MCF 10A (cell line): ENCODE data around the gene TULP3. TPM values are rescaled to one million over a fixed set of nuclear protein-coding genes. Genes with fewer than 3 reads are reported as not detected.
A peak's percentile ranks its signal among the peaks of the same experiment; 100 is the strongest.

Experiments
- BruUV-seq: library from RNA; stranded (reverse); fragments of 400-500 nt; replicated peaks from 2 replicates; lab custom pipeline; 2021; lab: Mats Ljungman, UMichigan
- CTCF ChIA-PET: fragments of 300-600 bp; sonication (Branson Sonifier 250); formaldehyde crosslinking; extraction: SDS; loops from one replicate; lab custom pipeline; 2021; ENCODE audit warnings: antibody characterized with exemption, inconsistent platforms; lab: Yijun Ruan, JAX
- POLR2A ChIA-PET: fragments of 300-600, 350-650 bp; sonication (Branson Sonifier 250); formaldehyde crosslinking; extraction: SDS; loops from one replicate; lab custom pipeline; 2020; ENCODE audit warnings: antibody characterized with exemption, inconsistent platforms; lab: Yijun Ruan, JAX
- DNase-seq: peaks from one replicate; pipeline ENCODE4 v3.0.0-alpha.2; 2018; ENCODE audit not compliant: unreplicated experiment
- H3K27ac Mint-ChIP-seq: one replicate; pipeline ENCODE4 v1.8.0; 2022; ENCODE audit warnings: mild to moderate bottlenecking, low read depth, mixed read lengths; ENCODE audit not compliant: unreplicated experiment
- H3K27me3 Mint-ChIP-seq: one replicate; pipeline ENCODE4 v1.8.0; 2022; ENCODE audit warnings: mixed read lengths; ENCODE audit not compliant: insufficient read depth, unreplicated experiment
- H3K36me3 Mint-ChIP-seq: one replicate; pipeline ENCODE4 v1.8.0; 2022; ENCODE audit warnings: mild to moderate bottlenecking, moderate library complexity, mixed read lengths; ENCODE audit not compliant: insufficient read depth, unreplicated experiment
- H3K4me1 Mint-ChIP-seq: one replicate; pipeline ENCODE4 v1.8.0; 2022; ENCODE audit warnings: mixed read lengths; ENCODE audit not compliant: insufficient read depth, unreplicated experiment
- H3K4me3 Mint-ChIP-seq: one replicate; pipeline ENCODE4 v1.8.0; 2022; ENCODE audit warnings: mild to moderate bottlenecking, moderate library complexity, mixed read lengths; ENCODE audit not compliant: unreplicated experiment
- H3K9me3 Mint-ChIP-seq: one replicate; pipeline ENCODE4 v1.8.0; 2022; ENCODE audit warnings: mixed read lengths; ENCODE audit not compliant: unreplicated experiment
- intact Hi-C: fragments of 100-400 bp; cut with micrococcal nuclease; formaldehyde crosslinking; loops from 2 replicates; pipeline ENCODE4 v1.14.1; 2022
- total RNA-seq: library from RNA; stranded (reverse); gene quantifications from 2 replicates; pipeline ENCODE4 v1.2.3, GENCODE V29; 2022
- TF ChIP-seq, protein P1 (sequence below): fragments of 200-600 bp; IDR thresholded peaks from one replicate; pipeline ENCODE4 v1.8.0; 2022; ENCODE audit warnings: antibody characterized with exemption, mild to moderate bottlenecking; ENCODE audit not compliant: unreplicated experiment

The TULP3 gene
- total RNA-seq, 1 experiment from 2014 or later: 36.2 TPM

DNA sequence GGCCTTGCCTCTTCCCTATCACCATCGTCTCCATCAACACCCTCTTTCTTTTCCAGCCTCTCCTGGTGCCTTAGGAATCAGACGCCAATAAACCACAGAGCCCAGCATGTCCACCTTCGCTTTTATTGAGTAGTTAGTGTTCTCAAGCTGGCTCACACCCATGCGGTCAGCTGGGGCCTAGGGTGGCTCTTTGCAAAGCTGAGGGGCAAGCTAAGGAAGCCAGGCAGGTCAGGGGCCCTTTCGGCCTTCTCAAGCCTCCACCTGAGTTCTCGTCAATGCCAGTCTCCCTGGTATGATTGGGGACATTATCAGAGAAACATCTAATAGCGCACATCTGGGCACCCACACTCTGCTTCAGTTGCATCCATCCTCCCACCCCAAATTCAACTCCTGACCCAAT lies 33.1 kb upstream of the TULP3 start:
- Mint-ChIP-seq H3K27ac (no peak overlapping the region), H3K4me3 (no peak overlapping the region), H3K9me3 (no peaks in the 10 kb centered on the region), H3K27me3 (no peaks in the 10 kb centered on the region), H3K36me3 (peaks cover 21% of the 10 kb centered on the region), H3K4me1 (no peaks in the 10 kb centered on the region)
- ChIA-PET CTCF (no interaction called here), POLR2A (interaction anchor here (0.7 to 1.1 kb wide), 3 partner anchors 10 to 44 kb away, joined by 3 read pairs; no protein-coding TSS in a partner anchor)
- TF ChIP-seq, protein P1, sequence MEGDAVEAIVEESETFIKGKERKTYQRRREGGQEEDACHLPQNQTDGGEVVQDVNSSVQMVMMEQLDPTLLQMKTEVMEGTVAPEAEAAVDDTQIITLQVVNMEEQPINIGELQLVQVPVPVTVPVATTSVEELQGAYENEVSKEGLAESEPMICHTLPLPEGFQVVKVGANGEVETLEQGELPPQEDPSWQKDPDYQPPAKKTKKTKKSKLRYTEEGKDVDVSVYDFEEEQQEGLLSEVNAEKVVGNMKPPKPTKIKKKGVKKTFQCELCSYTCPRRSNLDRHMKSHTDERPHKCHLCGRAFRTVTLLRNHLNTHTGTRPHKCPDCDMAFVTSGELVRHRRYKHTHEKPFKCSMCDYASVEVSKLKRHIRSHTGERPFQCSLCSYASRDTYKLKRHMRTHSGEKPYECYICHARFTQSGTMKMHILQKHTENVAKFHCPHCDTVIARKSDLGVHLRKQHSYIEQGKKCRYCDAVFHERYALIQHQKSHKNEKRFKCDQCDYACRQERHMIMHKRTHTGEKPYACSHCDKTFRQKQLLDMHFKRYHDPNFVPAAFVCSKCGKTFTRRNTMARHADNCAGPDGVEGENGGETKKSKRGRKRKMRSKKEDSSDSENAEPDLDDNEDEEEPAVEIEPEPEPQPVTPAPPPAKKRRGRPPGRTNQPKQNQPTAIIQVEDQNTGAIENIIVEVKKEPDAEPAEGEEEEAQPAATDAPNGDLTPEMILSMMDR: no peak
- DNase-seq: no peak
- no TSS peak for BruUV-seq
- intact Hi-C loops: loop anchor here (10.0 kb wide), 1 partner anchor 177 kb away; no protein-coding TSS in a partner anchor

DNA sequence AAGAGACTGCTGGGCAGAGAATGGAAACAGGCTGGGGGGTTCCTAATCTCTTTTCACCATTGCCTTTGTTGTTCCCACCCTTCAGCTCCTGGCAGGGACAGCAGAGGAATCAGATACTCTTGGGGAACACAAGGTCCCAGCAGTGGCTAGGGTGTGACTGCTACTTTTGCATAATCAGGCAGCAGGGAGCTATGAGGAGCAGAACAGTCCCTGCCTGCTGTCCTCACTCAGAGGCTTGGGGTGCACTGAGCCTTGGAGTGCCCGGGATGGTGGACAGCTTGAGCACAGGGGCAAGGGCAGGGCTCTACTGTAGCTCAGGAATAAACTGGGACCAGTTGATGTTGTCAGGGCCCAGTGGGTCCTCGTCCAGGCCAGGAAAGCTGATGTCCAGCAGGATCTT lies 32.4 kb upstream of the TULP3 start:
- Mint-ChIP-seq H3K27ac (no peak overlapping the region), H3K9me3 (no peaks in the 10 kb centered on the region), H3K36me3 (peaks cover 24% of the 10 kb centered on the region), H3K4me1 (no peaks in the 10 kb centered on the region), H3K4me3 (no peak overlapping the region), H3K27me3 (no peaks in the 10 kb centered on the region)
- ChIA-PET POLR2A (interaction anchor here (1.0 to 1.1 kb wide), 2 partner anchors 9 to 44 kb away, joined by 3 read pairs; no protein-coding TSS in a partner anchor), CTCF (interaction anchor here (0.8 kb wide), 1 partner anchor 75 kb away, joined by 3 read pairs; no protein-coding TSS in a partner anchor)
- no peak for DNase-seq
- no TSS peak for BruUV-seq
- TF ChIP-seq, protein P1: no peak
- intact Hi-C loops: loop anchor here (10.0 kb wide), 1 partner anchor 176 kb away; no protein-coding TSS in a partner anchor

DNA sequence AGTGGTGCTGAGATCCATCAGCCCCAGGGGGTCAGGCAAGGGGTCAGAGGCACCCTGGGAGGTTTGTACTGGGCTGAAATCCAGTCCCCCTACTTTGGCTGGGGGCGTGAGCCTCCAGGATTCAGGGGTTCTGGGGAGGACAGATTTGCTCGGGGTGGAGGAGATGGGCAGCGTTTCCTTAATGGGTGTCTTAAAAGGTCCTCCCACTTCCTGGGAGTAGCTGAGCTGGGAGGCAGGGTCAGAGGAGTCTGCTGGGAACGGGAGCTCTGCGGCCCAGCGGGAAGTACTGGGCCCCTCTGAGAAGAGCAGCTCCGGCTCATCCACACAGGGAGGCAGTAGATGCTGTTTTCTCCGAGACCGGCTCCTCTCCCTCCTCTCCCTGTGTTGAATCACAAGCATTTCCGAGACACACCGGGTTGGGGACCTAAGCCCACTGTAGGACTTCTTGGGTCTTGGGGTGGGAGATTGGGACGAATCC lies 31.7 kb upstream of the TULP3 start:
- CTCF ChIA-PET: interaction anchor here (0.8 kb wide), 1 partner anchor 74 kb away, joined by 3 read pairs; no protein-coding TSS in a partner anchor
- POLR2A ChIA-PET: no interaction called here

DNA sequence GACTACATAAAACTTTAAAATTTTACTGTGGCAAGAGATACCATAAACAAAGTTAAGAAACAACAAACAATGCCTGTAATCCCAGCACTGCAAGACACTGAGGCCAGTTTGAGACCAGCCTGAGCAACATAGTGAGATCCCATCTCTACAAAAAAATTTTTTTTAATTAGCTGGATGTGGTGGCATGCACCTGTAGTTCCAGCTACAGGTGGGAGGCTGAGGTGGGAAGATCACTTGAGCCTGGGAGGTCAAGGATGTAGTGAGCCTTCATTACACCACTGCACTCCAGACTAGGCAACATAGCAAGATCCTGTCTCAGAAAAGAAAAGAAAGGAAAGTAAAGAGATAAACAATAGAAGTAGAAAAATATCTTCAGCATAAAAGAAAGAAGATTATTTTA lies 30.5 kb upstream of the TULP3 start:
- Mint-ChIP-seq H3K27ac (peak overlapping the region; percentile 44), H3K4me3 (no peak overlapping the region), H3K9me3 (no peaks in the 10 kb centered on the region), H3K27me3 (no peaks in the 10 kb centered on the region), H3K36me3 (peaks cover 36% of the 10 kb centered on the region), H3K4me1 (no peaks in the 10 kb centered on the region)
- DNase-seq: no peak
- TF ChIP-seq, protein P1: no peak
- no TSS peak for BruUV-seq
- ChIA-PET POLR2A (interaction anchor here (0.6 kb wide), 1 partner anchor 20 kb away, joined by 3 read pairs; no protein-coding TSS in a partner anchor), CTCF (no interaction called here)
- intact Hi-C loops: no loop called here

More for the DNA sequence above, 31.7 kb upstream of the TULP3 start:
- Mint-ChIP-seq H3K9me3 (no peaks in the 10 kb centered on the region), H3K27me3 (no peaks in the 10 kb centered on the region), H3K4me3 (no peak overlapping the region), H3K36me3 (peaks cover 31% of the 10 kb centered on the region), H3K27ac (no peak overlapping the region), H3K4me1 (no peaks in the 10 kb centered on the region)
- DNase-seq: no peak
- TF ChIP-seq, protein P1: no peak
- no TSS peak for BruUV-seq
- intact Hi-C loops: loop anchor here (10.0 kb wide), 1 partner anchor 176 kb away; no protein-coding TSS in a partner anchor
